Prostate gland (tissue), 2 donors: ENCODE results near the gene PTK7.

Experiments
- POLR2AphosphoS5 ChIP-seq: sonication (generic); formaldehyde crosslinking; IDR thresholded peaks from one replicate; pipeline ENCODE4 v1.6.1; 2017; ENCODE audit warnings: antibody characterized with exemption
- TF ChIP-seq, protein P1 (sequence below), 4 experiments: fragments of 200-600 bp in 2 of 4; fragments of 450-650 bp in 2 of 4; sonication (generic) in 2 of 4; IDR thresholded peaks; 1 replicate in 3 of 4; 2 replicates in 1 of 4; pipeline ENCODE4 v1.5.1; 2016 to 2019; ENCODE audit warnings: antibody characterized with exemption in 4 of 4, mild to moderate bottlenecking in 2 of 4, moderate library complexity in 2 of 4

DNA sequence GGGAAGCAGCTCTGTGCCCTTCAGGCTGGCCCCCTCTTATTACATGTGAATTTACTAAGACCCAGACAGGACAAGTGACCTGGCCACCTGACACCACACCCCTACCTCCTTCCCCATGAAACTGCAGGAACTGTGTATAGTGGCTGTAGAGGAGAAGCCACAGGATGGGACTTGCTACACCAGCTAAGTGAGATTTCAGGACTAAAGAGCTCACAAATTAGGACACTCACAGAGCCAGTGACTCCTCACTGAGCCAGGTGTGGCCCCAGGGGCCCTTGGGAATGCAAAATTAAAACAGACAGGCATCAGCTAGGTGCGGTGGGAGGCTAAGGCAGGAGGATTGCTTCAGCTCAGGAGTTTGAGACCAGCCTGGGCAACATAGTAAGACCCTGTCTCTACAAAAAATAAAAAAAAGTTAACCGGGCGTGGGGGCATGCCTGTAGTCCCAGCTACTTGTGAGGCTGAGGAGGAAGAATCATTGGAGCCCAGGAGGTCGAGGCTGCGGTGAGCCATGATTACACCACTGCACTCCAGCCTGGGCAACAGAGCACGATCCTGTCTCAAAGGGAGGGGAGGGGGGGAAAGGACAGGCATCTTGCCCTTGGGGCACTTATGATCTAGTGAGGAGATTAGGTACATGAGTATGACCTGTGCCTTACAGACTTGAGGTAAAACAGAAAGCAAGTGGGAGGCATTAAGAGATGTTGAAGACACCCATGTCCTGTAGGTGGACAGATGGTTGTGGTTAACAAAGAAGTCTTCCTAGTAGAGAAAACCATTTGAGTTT is 71.8 kb downstream of the PTK7 start:
- TF ChIP-seq, protein P1, sequence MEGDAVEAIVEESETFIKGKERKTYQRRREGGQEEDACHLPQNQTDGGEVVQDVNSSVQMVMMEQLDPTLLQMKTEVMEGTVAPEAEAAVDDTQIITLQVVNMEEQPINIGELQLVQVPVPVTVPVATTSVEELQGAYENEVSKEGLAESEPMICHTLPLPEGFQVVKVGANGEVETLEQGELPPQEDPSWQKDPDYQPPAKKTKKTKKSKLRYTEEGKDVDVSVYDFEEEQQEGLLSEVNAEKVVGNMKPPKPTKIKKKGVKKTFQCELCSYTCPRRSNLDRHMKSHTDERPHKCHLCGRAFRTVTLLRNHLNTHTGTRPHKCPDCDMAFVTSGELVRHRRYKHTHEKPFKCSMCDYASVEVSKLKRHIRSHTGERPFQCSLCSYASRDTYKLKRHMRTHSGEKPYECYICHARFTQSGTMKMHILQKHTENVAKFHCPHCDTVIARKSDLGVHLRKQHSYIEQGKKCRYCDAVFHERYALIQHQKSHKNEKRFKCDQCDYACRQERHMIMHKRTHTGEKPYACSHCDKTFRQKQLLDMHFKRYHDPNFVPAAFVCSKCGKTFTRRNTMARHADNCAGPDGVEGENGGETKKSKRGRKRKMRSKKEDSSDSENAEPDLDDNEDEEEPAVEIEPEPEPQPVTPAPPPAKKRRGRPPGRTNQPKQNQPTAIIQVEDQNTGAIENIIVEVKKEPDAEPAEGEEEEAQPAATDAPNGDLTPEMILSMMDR (IDR thresholded peaks at IDR 0.05), result no peak
- peak; percentile 13 for TF ChIP-seq POLR2AphosphoS5
